Mononuclear cell (primary cell): Measurements from ENCODE around the gene NACAD. TPM values are rescaled to one million over a fixed set of nuclear protein-coding genes. Genes with fewer than 3 reads are reported as not detected.

Source experiments
- H3K27me3 ChIP-seq: 2 replicates; pipeline ENCODE4 v1.6.0; 2011; ENCODE audit warnings: low read length, control low read depth; ENCODE audit not compliant: insufficient read depth
- H3K4me1 ChIP-seq: 2 replicates; pipeline ENCODE4 v1.5.1; 2011; ENCODE audit warnings: mild to moderate bottlenecking, low read length, control low read depth; ENCODE audit not compliant: insufficient read depth
- H3K4me3 ChIP-seq: 2 replicates; pipeline ENCODE4 v1.5.1; 2011; ENCODE audit warnings: mild to moderate bottlenecking, low read length, moderate library complexity
- H3K9me3 ChIP-seq: 2 replicates; pipeline ENCODE4 v1.5.1; 2011; ENCODE audit warnings: low read depth, mild to moderate bottlenecking, control low read depth, low read length
- total RNA-seq: library from RNA; depleted of rRNA; stranded (reverse); fragments of >200 nt; gene quantifications from one replicate; pipeline ENCODE4 v1.2.3, GENCODE V29; 2012

NACAD gene
- total RNA-seq, 1 donor = 0.10 TPM

DNA sequence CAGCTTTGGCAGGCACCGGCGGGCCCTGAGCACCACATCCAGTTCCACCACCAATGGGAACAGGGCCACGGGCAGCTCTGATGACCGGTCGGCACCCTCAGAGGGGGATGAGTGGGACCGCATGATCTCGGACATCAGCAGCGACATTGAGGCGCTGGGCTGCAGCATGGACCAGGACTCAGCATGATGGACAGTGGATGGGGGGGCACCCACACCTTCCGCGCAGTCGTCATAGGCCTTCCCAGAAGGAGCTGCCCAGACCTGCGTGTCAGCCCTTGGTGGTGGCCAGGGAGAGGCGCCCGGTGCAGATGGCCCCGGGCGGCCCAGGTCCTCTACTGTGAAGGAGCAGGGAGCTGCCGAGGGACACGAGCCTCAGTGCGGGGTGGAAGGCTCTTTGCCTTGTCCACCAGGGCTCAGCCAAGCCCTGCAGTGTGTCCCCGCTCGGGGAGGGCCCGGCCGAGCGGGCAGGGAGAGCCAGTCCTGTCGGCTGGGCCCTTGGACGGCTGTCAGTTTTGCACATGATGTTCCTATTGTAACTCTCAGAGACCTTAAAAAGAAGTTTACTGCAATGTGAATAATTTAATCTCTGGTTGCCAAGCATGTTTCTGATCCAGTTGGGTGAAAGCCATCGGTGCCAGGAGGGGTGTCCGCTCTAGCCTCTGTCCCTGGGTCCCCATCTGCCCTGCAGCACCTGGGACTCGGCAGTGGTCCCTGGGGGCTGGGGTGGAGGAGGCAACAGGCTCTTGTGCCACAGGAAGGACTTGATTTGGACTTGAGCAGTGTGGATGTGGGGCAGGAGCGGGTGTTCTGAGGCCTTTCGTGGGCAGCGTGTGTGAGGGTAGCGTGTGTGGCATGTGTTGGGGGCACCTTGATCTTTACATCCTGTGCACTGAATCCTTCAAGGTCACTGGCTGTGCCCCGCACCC lies 12.6 kb downstream of the NACAD start:
- Histone ChIP-seq H3K9me3 (no peaks in the 10 kb centered on the region), H3K4me1 (peaks cover 19% of the 10 kb centered on the region), H3K4me3 (no peak overlapping the region), H3K27me3 (no peaks in the 10 kb centered on the region)

DNA sequence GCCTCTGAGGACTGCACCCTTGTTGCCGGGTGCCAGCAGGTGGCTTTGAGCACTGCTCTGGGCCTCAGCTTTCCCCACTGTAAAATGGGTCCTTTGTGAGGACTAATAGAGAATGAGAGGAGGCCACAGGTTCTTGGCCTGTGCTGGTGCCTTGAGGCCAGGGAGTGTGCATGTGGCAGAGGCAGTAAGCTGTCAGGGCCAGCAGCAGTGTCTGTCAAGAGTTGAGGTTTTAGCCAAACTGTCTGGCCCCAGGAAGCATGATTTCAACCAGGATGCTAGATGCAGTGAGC lies 13.5 kb downstream of the NACAD start:
- Histone ChIP-seq H3K9me3 (no peaks in the 10 kb centered on the region), H3K4me1 (peaks cover 20% of the 10 kb centered on the region), H3K4me3 (no peak overlapping the region), H3K27me3 (no peaks in the 10 kb centered on the region)

DNA sequence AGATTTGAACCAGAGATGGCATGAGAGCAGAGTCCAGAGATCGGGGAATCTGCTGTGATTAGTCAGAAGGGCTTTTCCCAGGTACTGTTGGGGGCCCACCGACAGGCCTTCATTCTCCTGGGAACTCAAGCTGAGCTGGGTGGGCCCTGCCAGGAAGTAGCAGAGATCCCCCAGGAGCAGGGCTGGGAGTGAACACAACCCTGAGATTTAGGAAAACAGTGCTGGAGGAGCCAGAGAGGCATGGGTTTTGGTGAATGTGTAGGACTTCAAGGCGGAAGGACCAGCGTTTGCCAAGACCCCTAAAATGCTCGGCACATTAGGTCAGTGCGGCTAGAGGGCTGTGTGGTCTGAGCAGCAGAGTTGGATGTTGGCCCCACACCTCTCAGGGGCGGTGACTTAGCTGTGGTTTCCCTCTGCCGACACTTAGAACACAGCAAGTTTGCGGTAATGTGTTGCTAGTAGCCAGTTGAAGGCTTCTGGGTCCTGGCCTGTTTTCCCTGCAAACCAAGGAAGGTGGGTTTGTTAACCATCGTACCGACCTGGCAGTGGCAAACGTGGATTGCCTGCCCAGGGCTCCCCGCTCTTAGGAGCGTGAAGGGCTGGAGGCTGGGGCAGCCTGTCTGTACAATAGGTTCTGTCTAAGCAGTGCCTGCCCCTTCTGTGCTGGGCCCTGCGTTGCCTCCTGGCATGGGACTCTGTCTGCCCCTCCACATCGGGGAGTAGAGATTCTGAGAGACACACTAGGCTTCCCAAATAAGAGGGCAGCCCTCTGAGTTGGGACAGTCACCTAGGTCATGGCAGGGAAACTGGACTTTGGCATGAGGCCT lies 14.0 kb downstream of the NACAD start:
- H3K9me3 ChIP-seq = no peaks in the 10 kb centered on the region
- no peak overlapping the region for H3K4me3 ChIP-seq
- peaks cover 20% of the 10 kb centered on the region for H3K4me1 ChIP-seq
- H3K27me3 ChIP-seq = no peaks in the 10 kb centered on the region

DNA sequence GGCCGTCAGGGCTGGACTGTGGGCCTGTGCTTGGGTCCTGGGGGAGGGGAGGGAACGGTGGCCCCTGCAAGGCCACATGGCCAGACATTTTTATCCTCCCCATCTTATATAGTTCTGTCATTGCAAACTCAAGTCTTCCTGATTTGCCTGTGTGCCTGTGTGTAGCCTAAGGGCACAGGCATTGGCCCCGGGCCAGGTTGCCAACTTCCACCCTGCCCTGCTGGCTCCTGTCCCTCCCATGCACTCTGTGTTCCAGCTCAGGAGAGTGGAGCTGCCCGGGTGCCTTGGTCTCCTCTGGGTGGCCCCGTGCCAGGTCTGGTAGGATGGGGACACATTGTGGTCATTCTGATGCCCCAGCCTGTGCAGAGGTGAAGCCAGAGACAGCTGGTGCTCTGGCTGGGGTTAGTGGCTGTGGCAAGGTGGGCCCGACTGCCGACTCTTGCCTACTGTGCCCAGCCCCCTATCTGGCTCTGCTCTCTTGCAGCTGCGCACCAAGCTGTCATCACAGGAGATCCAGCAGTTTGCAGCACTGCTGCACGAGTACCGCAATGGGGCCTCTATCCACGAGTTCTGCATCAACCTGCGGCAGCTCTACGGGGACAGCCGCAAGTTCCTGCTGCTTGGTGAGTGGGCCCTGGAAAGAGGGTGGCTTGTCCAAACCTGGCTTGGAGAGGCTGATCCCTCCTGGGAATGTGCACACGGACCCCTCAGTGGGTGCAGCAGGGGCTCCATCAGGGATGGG lies 14.8 kb downstream of the NACAD start:
- peaks cover 20% of the 10 kb centered on the region for H3K4me1 ChIP-seq
- H3K27me3 ChIP-seq = no peaks in the 10 kb centered on the region
- no peak overlapping the region for H3K4me3 ChIP-seq
- H3K9me3 ChIP-seq = no peaks in the 10 kb centered on the region

DNA sequence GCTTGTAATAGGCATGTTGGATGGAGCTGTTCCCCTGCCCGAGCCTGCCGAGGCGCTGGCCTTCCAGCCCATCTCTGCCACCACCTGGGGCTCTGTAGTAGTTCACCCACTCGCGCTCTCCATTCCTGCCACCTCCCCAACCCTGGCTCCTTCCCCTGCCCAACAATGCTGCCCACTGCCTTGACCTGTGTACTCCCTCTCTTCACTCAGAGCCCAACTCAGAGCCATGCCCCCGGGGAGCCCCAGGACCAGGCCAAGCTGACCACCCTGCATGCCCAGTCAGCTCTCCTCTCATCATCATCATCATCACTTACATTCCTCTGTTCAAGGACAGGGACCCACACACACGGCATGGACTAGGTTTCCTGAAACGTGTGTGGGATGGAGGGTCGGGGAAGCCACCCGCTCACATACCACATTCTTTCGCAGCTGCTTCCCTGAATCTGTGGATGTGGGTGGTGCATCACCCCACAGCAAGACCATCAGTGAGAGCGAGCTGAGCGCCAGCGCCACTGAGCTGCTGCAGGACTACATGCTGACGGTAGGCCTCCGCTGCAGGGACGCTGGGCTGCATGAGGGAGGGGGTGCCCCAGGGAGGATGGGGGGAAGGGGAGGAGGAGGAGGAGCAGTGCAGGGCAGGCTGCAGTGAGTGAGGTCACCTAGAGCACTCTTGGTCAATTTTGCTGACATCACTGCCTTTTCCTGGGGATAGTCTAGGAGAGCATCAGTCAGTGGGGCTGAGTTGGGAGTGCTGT lies 15.6 kb downstream of the NACAD start:
- Histone ChIP-seq H3K4me1 (peaks cover 25% of the 10 kb centered on the region), H3K27me3 (no peaks in the 10 kb centered on the region)

DNA sequence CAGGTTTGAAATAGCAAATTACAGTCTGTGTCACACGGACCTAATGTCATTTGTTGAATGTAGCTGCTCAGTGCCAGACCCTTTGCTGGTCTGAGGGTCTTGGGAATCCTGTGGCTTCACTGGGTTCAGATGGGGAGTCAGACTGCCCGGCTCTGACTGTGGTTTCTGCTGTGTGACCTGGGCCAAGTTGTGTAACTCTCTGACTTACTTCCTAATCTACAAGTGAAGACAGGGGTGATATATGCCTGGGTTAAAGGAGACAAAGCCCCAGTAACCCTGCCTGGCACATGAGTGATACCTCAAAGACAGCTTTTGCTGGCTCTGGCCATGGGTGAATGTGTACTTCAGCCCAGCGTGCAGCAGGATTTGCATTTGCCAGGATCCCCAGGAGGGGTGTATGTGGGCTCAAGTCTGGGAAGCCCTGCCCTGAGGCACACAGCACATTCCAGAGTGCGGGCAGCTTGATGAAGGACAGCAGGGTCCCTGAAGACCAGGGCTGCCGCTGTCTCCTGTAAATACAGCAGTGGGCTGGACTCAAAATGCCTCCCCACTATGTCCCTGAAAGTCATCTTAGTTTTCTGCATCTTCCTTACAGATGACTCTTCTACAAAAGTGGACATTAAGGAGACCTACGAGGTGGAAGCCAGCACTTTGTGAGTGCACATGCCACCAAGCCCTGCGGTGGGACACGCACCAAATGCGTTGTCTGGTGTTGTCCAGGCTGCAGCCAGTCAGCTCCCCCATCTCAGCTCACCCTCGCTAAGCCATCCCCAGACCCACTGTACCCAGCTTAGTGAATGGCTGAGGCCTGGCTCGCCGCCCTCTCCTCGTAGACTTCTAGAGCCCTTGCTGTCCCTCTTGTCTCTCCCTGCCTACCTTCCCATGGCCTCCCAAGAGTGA lies 16.4 kb downstream of the NACAD start:
- H3K4me3 ChIP-seq = no peak overlapping the region
- H3K27me3 ChIP-seq = no peaks in the 10 kb centered on the region
- H3K4me1 ChIP-seq = peaks cover 33% of the 10 kb centered on the region
- no peaks in the 10 kb centered on the region for H3K9me3 ChIP-seq

More for the DNA sequence above, 15.6 kb downstream of the NACAD start:
- no peaks in the 10 kb centered on the region for H3K9me3 ChIP-seq
- no peak overlapping the region for H3K4me3 ChIP-seq

DNA sequence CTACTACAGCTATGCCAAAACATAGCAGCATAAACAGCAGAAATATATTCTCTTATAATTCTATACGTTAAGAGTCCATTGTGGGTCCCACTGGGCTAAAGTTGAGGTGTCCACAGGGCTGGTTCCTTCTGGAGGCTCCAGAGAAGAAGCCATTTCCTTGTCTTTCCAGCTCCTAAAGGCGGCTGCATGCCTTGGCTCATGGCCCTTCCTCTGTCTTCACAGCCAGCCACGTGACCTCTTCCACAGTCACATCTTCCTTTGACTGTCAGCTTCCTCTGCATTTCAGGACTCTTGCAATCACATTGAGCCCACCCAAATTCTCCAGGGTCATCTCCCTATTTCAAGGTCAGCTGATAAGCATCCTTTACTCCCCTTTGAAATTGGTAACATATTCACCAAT lies 17.2 kb downstream of the NACAD start:
- Histone ChIP-seq H3K9me3 (no peaks in the 10 kb centered on the region), H3K4me3 (no peak overlapping the region), H3K4me1 (peaks cover 33% of the 10 kb centered on the region), H3K27me3 (no peaks in the 10 kb centered on the region)

DNA sequence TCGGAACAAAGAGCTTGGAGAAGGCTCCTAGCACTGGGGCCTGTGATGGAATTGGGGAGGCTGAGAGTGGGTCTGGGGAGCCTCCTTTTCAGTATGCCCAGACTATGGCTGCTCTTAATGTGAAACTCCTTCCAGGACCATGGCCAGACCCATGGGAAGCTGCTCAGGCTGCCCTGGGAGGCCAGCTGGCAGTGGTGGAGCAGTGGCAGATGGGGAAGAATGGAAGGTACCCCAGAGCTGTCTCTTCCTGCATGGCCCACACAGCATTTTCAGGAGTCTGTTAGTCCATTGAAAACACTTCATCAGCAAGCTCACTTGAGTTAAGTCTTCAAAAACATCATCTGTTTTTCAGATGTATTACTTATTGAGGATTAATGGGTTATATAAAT lies 18.5 kb downstream of the NACAD start:
- Histone ChIP-seq H3K27me3 (no peaks in the 10 kb centered on the region), H3K4me1 (peaks cover 33% of the 10 kb centered on the region), H3K9me3 (no peaks in the 10 kb centered on the region), H3K4me3 (no peak overlapping the region)

DNA sequence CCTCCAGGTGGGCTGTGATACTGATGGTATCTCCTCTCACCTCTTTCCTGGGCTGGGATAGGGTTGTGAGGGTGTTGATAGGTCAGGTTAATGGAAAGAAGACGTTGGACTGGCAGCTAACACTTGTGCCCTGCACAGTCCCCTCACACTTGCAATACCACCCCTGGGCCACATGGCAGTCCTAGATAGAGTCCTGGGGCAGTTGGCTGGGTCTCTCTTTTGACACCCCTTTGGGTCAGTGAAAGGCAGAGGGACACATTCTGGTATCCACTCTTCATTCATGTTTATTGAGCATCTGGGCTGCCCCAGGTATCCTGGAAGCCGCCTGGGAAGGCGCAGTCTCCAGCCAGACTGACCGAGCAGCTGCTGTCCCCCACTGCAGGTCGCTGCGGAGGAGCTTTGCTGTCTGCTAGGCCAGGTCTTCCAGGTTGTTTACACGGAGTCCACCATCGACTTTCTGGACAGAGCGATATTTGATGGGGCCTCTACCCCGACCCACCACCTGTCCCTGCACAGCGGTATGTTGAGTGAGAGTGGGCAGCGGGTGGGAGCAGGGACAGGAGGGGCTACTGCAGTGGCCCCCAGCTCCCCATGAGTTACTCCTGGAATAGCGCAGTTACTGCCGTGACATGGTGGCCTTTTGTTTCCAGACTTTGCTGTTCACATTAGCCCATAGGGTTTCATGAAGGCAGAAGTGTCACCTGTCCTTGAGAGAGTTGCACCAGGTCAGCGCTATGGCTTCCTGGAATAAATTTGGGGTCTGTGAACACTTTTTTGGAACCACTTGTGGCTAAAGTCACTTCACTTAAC lies 19.1 kb downstream of the NACAD start:
- Histone ChIP-seq H3K4me1 (peaks cover 33% of the 10 kb centered on the region), H3K4me3 (no peak overlapping the region), H3K9me3 (no peaks in the 10 kb centered on the region), H3K27me3 (no peaks in the 10 kb centered on the region)

DNA sequence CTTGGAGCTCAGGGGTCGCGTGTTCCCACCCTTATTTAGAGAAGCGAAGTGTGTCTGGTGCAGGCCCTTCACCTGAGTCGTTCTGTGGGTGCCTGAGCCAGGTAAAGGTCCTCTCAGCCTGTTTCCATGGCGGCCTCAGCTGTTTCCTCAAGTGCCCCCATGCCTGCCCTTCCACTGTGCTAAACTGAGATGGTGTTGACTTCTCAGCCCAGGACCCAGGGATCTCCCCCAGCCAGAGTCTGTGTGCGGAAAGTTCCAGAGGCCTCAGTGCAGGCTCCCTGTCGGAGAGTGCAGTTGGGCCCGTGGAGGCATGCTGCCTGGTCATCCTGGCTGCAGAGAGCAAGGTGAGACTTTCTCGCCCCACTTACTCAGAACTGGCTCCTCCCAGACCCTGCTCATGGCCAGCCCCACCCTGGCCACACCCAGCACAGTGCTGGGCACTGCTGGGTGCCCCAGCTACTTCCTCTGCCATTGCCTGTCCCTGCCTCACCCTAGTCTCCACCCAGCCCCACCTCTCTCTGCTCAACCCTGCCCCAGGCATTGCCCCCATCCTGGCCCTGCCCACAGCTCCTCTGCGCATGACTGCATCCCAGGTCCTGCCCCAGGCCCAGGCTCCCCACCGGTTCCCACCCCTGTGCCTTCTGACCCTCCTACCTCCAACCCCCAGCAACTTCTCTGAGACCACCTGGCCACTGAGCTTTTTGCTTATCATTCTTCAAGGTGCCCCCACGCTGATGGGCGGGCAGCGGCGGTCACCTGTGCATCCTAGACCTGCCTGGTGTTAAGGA lies 20.3 kb downstream of the NACAD start:
- Histone ChIP-seq H3K9me3 (no peaks in the 10 kb centered on the region), H3K27me3 (no peaks in the 10 kb centered on the region), H3K4me3 (no peak overlapping the region), H3K4me1 (peaks cover 39% of the 10 kb centered on the region)

DNA sequence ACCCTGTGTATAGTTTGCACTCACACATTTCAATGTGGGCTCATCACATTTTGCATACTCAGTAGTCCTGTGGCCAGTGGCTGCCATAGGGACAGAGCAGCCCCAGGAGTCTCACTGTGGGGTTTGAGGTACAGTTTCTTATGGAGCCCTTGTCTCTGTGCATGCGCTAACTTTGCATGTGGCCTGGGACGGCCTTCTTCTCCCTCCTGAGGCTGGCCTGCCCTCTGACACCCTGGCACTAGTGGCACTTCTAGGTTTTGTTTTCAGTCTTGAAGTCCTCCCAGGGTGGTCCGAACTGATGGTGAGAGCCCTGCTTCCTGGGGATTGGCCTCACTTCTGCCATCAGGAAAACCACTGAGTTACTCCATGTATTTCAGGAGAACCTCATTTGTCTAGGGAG lies 21.2 kb downstream of the NACAD start:
- Histone ChIP-seq H3K9me3 (no peaks in the 10 kb centered on the region), H3K4me1 (peaks cover 38% of the 10 kb centered on the region), H3K4me3 (no peak overlapping the region), H3K27me3 (no peaks in the 10 kb centered on the region)

DNA sequence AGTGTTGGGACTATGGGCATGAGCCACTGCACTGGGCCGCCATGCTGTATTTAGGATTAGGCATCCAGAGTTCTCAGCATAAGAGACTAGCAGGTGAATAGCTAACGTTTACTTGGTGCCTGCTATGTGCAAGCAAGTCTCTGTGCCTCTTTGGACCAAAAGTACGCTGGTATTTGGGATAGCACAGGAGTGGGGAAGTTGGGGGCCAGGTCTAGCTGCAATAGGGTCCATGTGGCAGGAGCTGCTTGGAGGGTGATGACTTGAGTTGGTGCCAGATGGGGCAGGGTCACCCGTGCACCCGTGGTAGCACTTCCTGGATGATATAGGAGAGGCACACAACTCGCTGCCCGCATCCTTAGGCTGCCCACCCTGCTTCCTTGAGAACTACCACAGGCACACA lies 22.4 kb downstream of the NACAD start:
- no peaks in the 10 kb centered on the region for H3K9me3 ChIP-seq
- no peak overlapping the region for H3K4me3 ChIP-seq
- no peaks in the 10 kb centered on the region for H3K27me3 ChIP-seq
- H3K4me1 ChIP-seq = peaks cover 36% of the 10 kb centered on the region
